HL-60/S4 treated with phorbol 12-myristate 13-acetate at 8.2 ng/mL for 4 days and 3 days (cell line): ENCODE measurements around the gene PKN1.
"Not testable (repeated sequence)": the region's sequence is repeated elsewhere in the genome, so short reads cannot be mapped to it uniquely, and the experiment has no call there.

Source experiments
- in situ Hi-C: fragments of 300-500 bp; cut with MboI; formaldehyde crosslinking; loops from 2 replicates; pipeline ENCODE4 v1.15.0; 2022; ENCODE audit warnings: low sequenced_read_pairs

Gene PKN1

GRCh38 chr19:14479309-14479974, 46.3 kb downstream of the PKN1 start:
- in situ Hi-C loops, result no loop called here

GRCh38 chr19:14479975-14480699, 47.0 kb downstream of the PKN1 start:
- in situ Hi-C loops, result no loop called here

- in situ Hi-C loops, result no loop called here
Observed at GRCh38 chr19:14480700-14481079, 47.6 kb downstream of the PKN1 start.

GRCh38 chr19:14482172-14482941, 49.3 kb downstream of the PKN1 start:
- in situ Hi-C loops, result no loop called here

GRCh38 chr19:14487370-14488125, 54.4 kb downstream of the PKN1 start:
- in situ Hi-C loops, result no loop called here

GRCh38 chr19:14492756-14493337, 59.7 kb downstream of the PKN1 start:
- in situ Hi-C loops, result no loop called here

- in situ Hi-C loops, result no loop called here
Observed at GRCh38 chr19:14494411-14494810, 61.3 kb downstream of the PKN1 start.

GRCh38 chr19:14494910-14495671, 62.0 kb downstream of the PKN1 start:
- in situ Hi-C loops, result no loop called here

GRCh38 chr19:14495672-14496028, 62.5 kb downstream of the PKN1 start:
- in situ Hi-C loops, result no loop called here

- in situ Hi-C loops, result no loop called here
Observed at GRCh38 chr19:14496029-14496833, 63.1 kb downstream of the PKN1 start, which contains the start of gene GIPC1. Gene GIPC1 (minus strand): TSS chr19:14496127. CDS start chr19:14482976, 13,151 bp downstream.

- in situ Hi-C loops, result no loop called here
Observed at GRCh38 chr19:14496834-14497227, 63.7 kb downstream of the PKN1 start.

- in situ Hi-C loops, result no loop called here
Observed at GRCh38 chr19:14497228-14497921, 64.3 kb downstream of the PKN1 start.

GRCh38 chr19:14502334-14503092, 69.4 kb downstream of the PKN1 start:
- in situ Hi-C loops, result no loop called here

GRCh38 chr19:14503285-14503684, 70.2 kb downstream of the PKN1 start:
- in situ Hi-C loops, result no loop called here

- in situ Hi-C loops, result not testable (repeated sequence)
Observed at GRCh38 chr19:14504575-14504974, 71.5 kb downstream of the PKN1 start.

GRCh38 chr19:14505488-14506239, 72.6 kb downstream of the PKN1 start:
- in situ Hi-C loops, result no loop called here
